ENCODE results near the gene SMIM27.
"Not testable (repeated sequence)": the region's sequence is repeated elsewhere in the genome, so short reads cannot be mapped to it uniquely, and the experiment has no call there.

Gene SMIM27

GRCh38 chr9:32558408-32558934 is 6.3 kb downstream of the SMIM27 start:
- no peak for DNase-seq

DNA sequence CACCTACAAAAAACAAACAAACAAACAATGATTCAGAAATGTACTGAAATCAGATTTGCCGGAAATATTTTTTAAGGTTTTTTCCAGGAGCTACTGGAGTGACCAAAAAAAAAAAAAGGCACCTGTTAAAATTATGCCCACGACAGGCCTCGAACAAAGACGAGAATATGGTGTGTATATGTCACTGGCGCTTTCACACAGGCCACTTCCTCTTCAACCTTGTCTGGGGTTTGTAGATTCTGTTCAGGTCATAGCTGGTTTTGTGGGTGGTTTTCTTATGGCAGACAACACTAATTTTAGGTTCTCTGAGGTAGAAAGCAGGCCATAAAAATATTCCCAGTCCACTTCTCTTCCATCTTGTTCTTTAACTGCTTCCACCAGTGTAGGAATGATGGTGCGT is 13.8 kb downstream of the SMIM27 start:
- no peak for DNase-seq

- no peak for DNase-seq
These were observed 14.6 kb downstream of the SMIM27 start for GRCh38 chr9:32566770-32567169.

- no peak for DNase-seq
These were observed 18.1 kb downstream of the SMIM27 start for GRCh38 chr9:32570262-32570661.

DNA sequence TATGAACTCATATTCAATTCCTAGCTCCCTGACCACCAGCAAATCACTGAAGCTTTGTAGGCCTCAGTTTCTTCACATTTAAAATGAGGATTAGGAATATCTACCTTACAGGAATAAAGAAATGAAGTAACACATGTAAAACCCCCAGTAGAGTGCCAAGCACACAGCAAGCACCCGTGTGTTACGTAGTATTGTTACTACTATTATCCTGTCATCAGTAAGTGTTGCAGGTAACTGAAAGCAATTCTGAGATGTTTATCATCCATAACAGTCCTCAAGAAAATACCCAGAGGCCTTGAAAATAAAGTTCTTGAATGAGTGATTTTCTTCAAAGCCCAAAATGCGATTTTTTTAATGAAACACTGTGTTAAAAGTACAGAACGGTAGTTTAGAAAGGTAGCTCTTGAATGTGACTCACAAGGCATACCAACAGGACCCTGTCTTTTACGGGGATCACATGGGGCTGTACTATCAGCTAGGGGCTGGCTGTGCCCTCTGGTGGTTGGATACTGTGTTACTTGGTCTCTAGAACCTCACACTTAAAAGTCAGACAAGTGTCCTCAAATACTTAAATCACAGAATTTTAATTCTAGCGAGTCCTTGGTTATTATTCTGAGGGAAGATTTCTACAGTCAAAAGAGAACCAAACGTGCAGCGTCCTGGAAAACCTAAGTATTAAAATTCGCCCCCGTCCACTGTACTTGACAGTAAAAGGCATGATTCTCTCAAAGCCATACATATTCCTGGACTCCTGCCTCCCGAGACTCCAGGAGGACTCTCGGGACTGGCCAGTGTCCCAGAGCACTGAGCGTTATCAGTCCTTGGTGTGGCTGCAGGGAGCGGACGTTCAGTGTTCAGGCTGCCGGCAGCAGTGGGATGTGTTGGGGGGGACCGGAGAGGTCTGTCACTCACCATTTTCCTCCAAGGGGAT is 20.1 kb downstream of the SMIM27 start:
- peak; percentile 76 to 80 for DNase-seq

DNA sequence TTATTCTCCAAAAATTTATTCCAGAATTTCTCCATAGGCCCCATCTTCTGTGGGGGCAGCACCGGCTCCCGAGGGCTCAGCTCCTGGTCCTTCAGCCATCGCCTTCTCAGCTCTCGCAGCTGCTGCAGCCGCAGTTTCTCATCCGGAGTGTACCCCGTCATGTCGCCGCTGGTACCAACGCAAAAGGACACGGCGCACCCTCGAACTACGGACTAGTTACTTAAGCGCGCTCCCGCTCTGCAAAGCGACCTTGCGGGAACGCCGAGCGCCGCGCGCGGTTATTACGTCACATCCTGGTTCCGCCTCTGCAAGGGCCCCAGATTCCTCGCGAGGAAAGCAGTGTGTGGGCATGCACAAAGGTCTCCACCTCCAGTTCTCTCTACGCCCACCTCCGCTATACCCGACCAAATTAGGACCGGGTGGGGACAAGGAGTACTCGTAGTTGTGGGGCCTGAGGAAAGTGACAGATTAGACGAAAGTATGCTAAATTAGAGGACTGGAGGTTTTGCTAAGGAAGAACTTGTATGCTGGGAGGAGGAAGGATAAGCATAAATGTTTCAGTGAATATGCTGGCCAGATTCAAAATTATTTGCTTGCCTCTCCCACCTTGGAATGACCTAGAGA is 20.9 kb downstream of the SMIM27 start, which contains the start of gene NDUFB6:
Gene NDUFB6, minus strand, starts transcription at position 260 of the 624 bp plus-strand sequence. Its CDS starts 99 bp downstream, at position 161.
- DNase-seq = peak; percentile 94 to 97

- DNase-seq = no peak
These were observed 21.7 kb downstream of the SMIM27 start for GRCh38 chr9:32573821-32574220.

GRCh38 chr9:32574858-32575257 is 22.7 kb downstream of the SMIM27 start:
- no peak for DNase-seq

DNA sequence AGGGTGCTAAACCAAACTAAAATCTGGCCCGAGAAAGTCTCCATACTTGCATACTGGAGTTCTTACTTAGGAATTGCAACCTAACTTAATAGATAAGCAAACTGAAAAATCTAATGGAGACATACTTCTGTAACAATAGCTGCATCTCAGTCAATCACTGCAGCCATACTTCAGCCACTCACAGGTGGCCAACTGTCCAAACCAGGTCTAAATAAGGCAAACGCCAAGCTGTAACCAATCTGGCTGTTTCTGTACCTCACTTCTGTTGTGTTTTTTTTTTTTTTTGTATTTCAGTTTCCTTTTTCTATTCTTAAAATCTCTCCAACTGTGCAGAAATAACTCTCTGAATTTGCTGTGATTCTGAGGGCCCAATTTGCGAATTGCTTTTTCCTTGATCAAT is 25.2 kb downstream of the SMIM27 start:
- DNase-seq = no peak

DNA sequence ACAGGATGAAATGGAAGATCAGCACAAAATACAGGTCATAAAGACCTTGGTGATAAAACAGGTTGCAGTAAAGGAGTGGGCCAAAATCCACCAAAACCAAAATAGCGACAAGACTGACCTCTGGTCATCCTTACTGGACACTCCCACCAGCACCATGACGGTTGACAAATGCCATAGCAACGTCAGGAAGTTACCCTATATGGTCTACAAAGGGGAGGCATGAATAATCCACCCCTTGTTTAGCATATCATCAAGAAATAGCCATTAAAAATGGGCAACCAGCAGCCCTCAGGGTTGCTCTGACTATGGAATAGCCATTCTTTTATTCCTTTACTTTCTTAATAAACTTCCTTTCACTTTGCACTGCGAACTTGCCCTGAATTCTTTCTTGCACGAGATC is 26.8 kb downstream of the SMIM27 start:
- DNase-seq = no peak

DNA sequence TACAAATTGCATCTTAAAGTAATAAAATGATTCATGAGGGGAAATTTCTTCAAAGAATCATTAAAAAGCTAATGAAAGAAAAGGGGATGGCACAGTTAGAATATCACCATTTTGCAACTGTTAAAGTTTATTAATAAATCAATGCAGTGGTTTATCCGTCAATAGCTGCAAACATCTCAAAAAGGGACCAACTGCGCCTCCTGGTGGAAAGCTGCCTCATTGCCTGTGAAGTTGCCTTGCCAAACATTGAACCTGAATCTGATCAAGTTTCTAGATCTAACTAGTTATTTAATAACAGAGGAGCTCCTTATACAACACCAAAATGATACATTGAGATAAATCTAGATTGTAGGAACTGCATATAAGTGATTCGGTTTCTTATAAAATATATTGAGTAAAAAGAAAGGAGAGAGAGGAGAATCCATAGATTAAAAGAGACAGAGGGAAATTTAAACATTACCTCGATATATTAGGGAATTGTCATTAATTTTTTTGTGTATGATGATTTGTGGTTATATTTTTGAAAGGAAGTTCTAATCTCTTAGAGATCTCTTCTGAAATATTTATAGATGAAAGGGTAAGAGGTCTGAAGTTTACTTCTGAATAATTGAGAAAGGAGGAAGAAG is 27.7 kb downstream of the SMIM27 start:
- DNase-seq = peak; percentile 70 to 86

DNA sequence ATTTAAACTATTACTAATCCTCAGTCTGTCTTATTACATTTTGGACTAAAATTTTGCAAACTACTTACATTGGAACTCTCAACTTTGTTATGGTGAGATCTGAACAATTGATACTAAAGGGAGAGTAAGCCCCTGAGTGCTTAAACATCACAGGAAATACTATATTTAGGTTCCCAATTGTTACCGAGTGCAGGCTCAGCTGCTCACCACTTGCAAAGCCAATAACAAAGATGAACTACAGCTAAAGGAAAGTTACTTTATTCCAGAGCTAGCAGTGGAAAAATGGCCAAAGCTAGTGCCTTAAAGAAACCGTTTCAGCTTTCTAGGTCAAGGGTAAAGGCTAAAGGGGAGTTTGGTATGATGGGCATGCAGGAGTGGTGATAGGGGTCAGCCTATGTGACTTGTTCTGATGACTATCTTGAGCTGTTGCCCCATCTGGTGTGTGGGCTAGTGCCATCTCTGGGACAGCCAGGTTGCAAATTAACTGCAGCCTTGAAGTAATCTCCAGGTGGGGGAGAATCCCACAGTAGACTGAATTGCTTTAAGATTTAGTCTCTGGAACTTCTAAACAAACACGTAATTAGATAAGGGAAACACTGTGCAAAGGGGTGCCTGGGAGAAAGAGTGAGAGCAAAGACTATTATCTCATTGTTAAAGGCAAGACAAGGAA is 28.6 kb downstream of the SMIM27 start:
- DNase-seq = no peak

GRCh38 chr9:32581512-32582143 is 29.5 kb downstream of the SMIM27 start:
- peak; percentile 5 to 35 for DNase-seq

- no peak for DNase-seq
These were observed 32.7 kb downstream of the SMIM27 start for GRCh38 chr9:32584784-32585183.

- no peak for DNase-seq
These were observed 35.8 kb downstream of the SMIM27 start for GRCh38 chr9:32587901-32588300.

GRCh38 chr9:32589083-32589723 is 37.1 kb downstream of the SMIM27 start:
- DNase-seq = no peak

DNA sequence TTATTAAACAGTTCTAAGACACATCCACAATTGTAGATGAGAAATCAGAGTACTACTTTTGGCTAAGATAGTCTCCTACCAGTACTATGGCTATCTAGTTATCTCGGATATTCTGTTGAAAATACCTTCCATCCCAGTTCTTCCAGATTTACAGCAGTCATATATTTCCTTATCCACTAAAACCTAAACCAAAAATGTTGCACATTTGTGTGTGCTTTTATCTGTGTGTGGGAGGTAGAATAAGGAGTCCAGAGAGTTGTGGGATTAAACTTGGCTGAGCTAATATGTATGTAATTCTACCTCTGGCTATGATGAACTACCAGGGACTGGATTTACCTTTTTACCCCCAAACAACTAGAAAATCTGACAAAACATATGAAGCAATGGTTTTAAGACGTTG is 38.3 kb downstream of the SMIM27 start:
- no peak for DNase-seq

GRCh38 chr9:32590898-32591297 is 38.8 kb downstream of the SMIM27 start:
- no peak for DNase-seq

GRCh38 chr9:32596096-32596865 is 44.2 kb downstream of the SMIM27 start:
- DNase-seq = no peak

DNA sequence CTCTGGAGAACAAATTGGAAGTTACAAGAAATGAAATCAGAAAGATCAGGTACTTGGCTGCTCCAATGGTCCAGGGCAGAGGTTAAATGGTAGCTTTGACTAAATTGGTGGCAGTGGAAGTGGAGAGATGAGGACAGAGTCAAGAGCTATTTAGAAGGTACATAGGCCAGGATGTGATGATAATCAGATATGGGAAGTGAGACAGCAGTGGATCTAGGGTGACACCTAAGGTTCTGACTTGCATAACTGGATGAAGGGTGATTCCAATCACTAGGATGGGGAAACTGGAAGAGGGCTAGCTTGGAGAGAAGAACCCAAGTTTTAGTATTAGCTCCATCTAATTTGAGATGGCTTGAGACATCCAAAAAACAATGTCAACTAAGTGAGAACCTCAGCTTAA is 44.8 kb downstream of the SMIM27 start:
- DNase-seq = no peak

GRCh38 chr9:32599021-32599420 is 46.9 kb downstream of the SMIM27 start:
- DNase-seq = not testable (repeated sequence)

Data from activated CD4-positive, alpha-beta T cell treated with anti-CD3 and anti-CD28 coated beads for 4 hours (primary cell).